MCF 10A (cell line): ENCODE data around the gene AP5S1. TPM values are rescaled to one million over a fixed set of nuclear protein-coding genes. Genes with fewer than 3 reads are reported as not detected.

ENCODE experiments used
- BruUV-seq: library from RNA; stranded (reverse); fragments of 400-500 nt; replicated peaks from 2 replicates; lab custom pipeline; 2021; lab: Mats Ljungman, UMichigan
- CTCF ChIA-PET: fragments of 300-600 bp; sonication (Branson Sonifier 250); formaldehyde crosslinking; extraction: SDS; loops from one replicate; lab custom pipeline; 2021; ENCODE audit warnings: antibody characterized with exemption, inconsistent platforms; lab: Yijun Ruan, JAX
- POLR2A ChIA-PET: fragments of 300-600, 350-650 bp; sonication (Branson Sonifier 250); formaldehyde crosslinking; extraction: SDS; loops from one replicate; lab custom pipeline; 2020; ENCODE audit warnings: antibody characterized with exemption, inconsistent platforms; lab: Yijun Ruan, JAX
- DNase-seq: peaks from one replicate; pipeline ENCODE4 v3.0.0-alpha.2; 2018; ENCODE audit not compliant: unreplicated experiment
- H3K27ac Mint-ChIP-seq: one replicate; pipeline ENCODE4 v1.8.0; 2022; ENCODE audit warnings: mild to moderate bottlenecking, low read depth, mixed read lengths; ENCODE audit not compliant: unreplicated experiment
- H3K27me3 Mint-ChIP-seq: one replicate; pipeline ENCODE4 v1.8.0; 2022; ENCODE audit warnings: mixed read lengths; ENCODE audit not compliant: insufficient read depth, unreplicated experiment
- H3K36me3 Mint-ChIP-seq: one replicate; pipeline ENCODE4 v1.8.0; 2022; ENCODE audit warnings: mild to moderate bottlenecking, moderate library complexity, mixed read lengths; ENCODE audit not compliant: insufficient read depth, unreplicated experiment
- H3K4me1 Mint-ChIP-seq: one replicate; pipeline ENCODE4 v1.8.0; 2022; ENCODE audit warnings: mixed read lengths; ENCODE audit not compliant: insufficient read depth, unreplicated experiment
- H3K4me3 Mint-ChIP-seq: one replicate; pipeline ENCODE4 v1.8.0; 2022; ENCODE audit warnings: mild to moderate bottlenecking, moderate library complexity, mixed read lengths; ENCODE audit not compliant: unreplicated experiment
- H3K9me3 Mint-ChIP-seq: one replicate; pipeline ENCODE4 v1.8.0; 2022; ENCODE audit warnings: mixed read lengths; ENCODE audit not compliant: unreplicated experiment
- CTCF ChIP-seq: fragments of 200-600 bp; IDR thresholded peaks from one replicate; pipeline ENCODE4 v1.8.0; 2022; ENCODE audit warnings: antibody characterized with exemption, mild to moderate bottlenecking; ENCODE audit not compliant: unreplicated experiment
- intact Hi-C: fragments of 100-400 bp; cut with micrococcal nuclease; formaldehyde crosslinking; loops from 2 replicates; pipeline ENCODE4 v1.14.1; 2022
- total RNA-seq: library from RNA; stranded (reverse); gene quantifications from 2 replicates; pipeline ENCODE4 v1.2.3, GENCODE V29; 2022

AP5S1 gene
- total RNA-seq, 1 experiment from 2014 or later, result 19.2 TPM

DNA sequence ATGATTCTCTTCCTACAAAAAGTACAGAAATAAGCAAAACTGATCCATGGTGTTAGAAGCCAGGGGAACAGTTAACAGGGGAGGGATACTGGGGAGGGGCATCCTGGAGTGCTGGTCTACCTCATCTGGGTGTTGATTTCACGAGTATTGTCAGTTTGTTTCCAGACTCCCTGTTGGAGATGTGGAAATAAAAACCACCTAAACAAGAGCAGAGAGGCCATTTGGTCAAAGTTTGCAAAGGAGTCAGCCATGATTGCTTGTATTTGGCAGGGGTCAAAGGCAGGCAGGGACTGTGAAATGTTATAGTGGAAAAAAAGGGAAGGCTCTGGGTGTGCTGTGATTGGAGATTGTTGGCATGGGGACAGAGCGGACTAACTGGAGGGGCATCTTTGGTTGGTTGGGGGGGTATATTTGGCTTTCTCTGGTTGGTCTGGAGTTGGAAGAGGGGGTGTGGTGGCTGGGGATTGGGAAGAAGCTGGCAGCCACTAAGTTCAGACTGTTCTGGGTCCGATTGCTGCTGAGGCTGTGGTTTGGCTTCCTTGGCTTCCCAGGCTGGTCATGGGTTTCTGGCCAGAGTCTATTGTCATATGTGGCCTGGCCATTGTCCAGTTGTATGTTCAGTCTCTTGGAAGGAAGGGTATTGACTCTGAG lies 54.0 kb downstream of the AP5S1 start:
- DNase-seq, result no peak
- intact Hi-C loops, result no loop called here
- no peak for TF ChIP-seq CTCF
- Mint-ChIP-seq H3K36me3 (peaks cover 65% of the 10 kb centered on the region), H3K9me3 (no peaks in the 10 kb centered on the region), H3K27ac (no peak overlapping the region), H3K4me1 (no peaks in the 10 kb centered on the region), H3K27me3 (no peaks in the 10 kb centered on the region), H3K4me3 (no peak overlapping the region)
- ChIA-PET CTCF (interaction anchor here (0.6 to 1.5 kb wide), 6 partner anchors 19 to 296 kb away, joined by 3 to 5 read pairs (median 4); partner anchors contain the start of genes AP5S1 and SPEF1), POLR2A (interaction anchor here (0.5 to 2.4 kb wide), 5 partner anchors 9 to 208 kb away, joined by 3 to 8 read pairs (median 3); no protein-coding TSS in a partner anchor)
- BruUV-seq, result no TSS peak

- Mint-ChIP-seq H3K27ac (no peak overlapping the region), H3K4me3 (no peak overlapping the region), H3K36me3 (peaks cover 57% of the 10 kb centered on the region), H3K4me1 (no peaks in the 10 kb centered on the region), H3K27me3 (no peaks in the 10 kb centered on the region), H3K9me3 (no peaks in the 10 kb centered on the region)
- BruUV-seq, result no TSS peak
- POLR2A ChIA-PET, result interaction anchor here (1.0 to 2.4 kb wide), 8 partner anchors 8 to 108 kb away, joined by 3 to 16 read pairs (median 6); partner anchors contain the start of gene ADISSP
- TF ChIP-seq CTCF, result no peak
- CTCF ChIA-PET, result interaction anchor here (0.6 to 1.5 kb wide), 10 partner anchors 20 to 298 kb away, joined by 3 to 5 read pairs (median 4); partner anchors contain the start of genes AP5S1 and SPEF1
- intact Hi-C loops, result no loop called here
- no peak for DNase-seq
These were observed 55.1 kb downstream of the AP5S1 start for GRCh38 chr20:3875378-3875974.

- CTCF ChIA-PET, result interaction anchor here (0.6 to 1.5 kb wide), 5 partner anchors 20 to 135 kb away, joined by 3 to 5 read pairs (median 3); no protein-coding TSS in a partner anchor
- TF ChIP-seq CTCF, result no peak
- no peaks in the 10 kb centered on the region for H3K4me1 Mint-ChIP-seq
- intact Hi-C loops, result no loop called here
- H3K9me3 Mint-ChIP-seq, result no peaks in the 10 kb centered on the region
- no TSS peak for BruUV-seq
- no peaks in the 10 kb centered on the region for H3K27me3 Mint-ChIP-seq
- POLR2A ChIA-PET, result interaction anchor here (1.0 to 2.2 kb wide), 6 partner anchors 9 to 108 kb away, joined by 3 to 16 read pairs (median 6); partner anchors contain the start of gene ADISSP
- no peak for DNase-seq
- peaks cover 53% of the 10 kb centered on the region for H3K36me3 Mint-ChIP-seq
- no peak overlapping the region for H3K4me3 Mint-ChIP-seq
- H3K27ac Mint-ChIP-seq, result no peak overlapping the region
These were observed 55.7 kb downstream of the AP5S1 start for GRCh38 chr20:3876000-3876399.

DNA sequence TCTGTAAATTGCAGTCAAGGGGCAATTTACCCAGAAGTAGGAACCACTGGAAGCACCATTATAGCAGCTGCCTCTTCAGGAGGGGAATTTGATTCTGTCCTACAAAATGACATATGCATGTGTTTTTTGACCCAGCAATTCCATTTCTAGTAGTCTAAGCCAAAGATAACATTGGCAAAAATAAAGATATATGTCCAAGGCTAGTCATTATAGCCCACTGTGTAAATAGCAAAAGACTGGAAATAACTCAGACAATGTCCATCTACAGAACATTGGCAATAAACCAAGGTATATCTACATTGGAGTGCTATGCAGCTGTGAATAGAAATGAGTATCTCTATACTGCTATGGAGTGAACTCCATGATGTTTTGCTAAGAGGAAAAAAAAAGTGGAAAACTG lies 56.3 kb downstream of the AP5S1 start:
- ChIA-PET CTCF (interaction anchor here (0.6 to 1.0 kb wide), 3 partner anchors 57 to 134 kb away, joined by 3 to 5 read pairs (median 3); no protein-coding TSS in a partner anchor), POLR2A (interaction anchor here (1.6 to 2.2 kb wide), 3 partner anchors 10 to 109 kb away, joined by 6 to 16 read pairs (median 8); partner anchors contain the start of gene ADISSP)
- BruUV-seq, result no TSS peak
- H3K27ac Mint-ChIP-seq, result no peak overlapping the region
- H3K4me1 Mint-ChIP-seq, result no peaks in the 10 kb centered on the region
- H3K9me3 Mint-ChIP-seq, result no peaks in the 10 kb centered on the region
- peaks cover 46% of the 10 kb centered on the region for H3K36me3 Mint-ChIP-seq
- no peak for TF ChIP-seq CTCF
- H3K4me3 Mint-ChIP-seq, result no peak overlapping the region
- no peak for DNase-seq
- no peaks in the 10 kb centered on the region for H3K27me3 Mint-ChIP-seq
- intact Hi-C loops, result no loop called here
